CD14-positive monocyte (primary cell): ENCODE measurements around the gene ITPRIPL1. TPM values are rescaled to one million over a fixed set of nuclear protein-coding genes. Genes with fewer than 3 reads are reported as not detected.
A peak's percentile ranks its signal among the peaks of the same experiment; 100 is the strongest.

Source experiments
- DNase-seq, 3 donors: peaks; one replicate each; pipeline ENCODE4 v3.0.0-alpha.2; 2011 to 2022
- H2AFZ ChIP-seq: 2 replicates; pipeline ENCODE4 v1.6.0; 2012; ENCODE audit warnings: mild to moderate bottlenecking, low read depth, low read length, inconsistent platforms; ENCODE audit not compliant: insufficient read depth, poor library complexity, severe bottlenecking
- H3K27ac ChIP-seq, 2 donors: 1 replicate in 1 of 2; 2 replicates in 1 of 2; pipeline ENCODE4 v1.5.1; 2012 to 2013; ENCODE audit warnings: low read length in 2 of 2, control low read depth in 1 of 2, inconsistent platforms in 1 of 2, low read depth in 1 of 2, mild to moderate bottlenecking in 1 of 2
- H3K27me3 ChIP-seq, 2 donors: one replicate each; pipeline versions ENCODE4 v1.6.0 to v1.6.1; 2011 to 2013; ENCODE audit warnings: low read length in 2 of 2; ENCODE audit not compliant: control insufficient read depth in 2 of 2, insufficient read depth in 2 of 2
- H3K36me3 ChIP-seq, 2 donors: replicated peaks in 1 of 2; 1 replicate in 1 of 2; 2 replicates in 1 of 2; pipeline versions ENCODE4 v1.5.1 to v1.6.1; 2012 to 2013; ENCODE audit warnings: low read length in 2 of 2, control low read depth in 1 of 2, inconsistent platforms in 1 of 2, mild to moderate bottlenecking in 1 of 2; ENCODE audit not compliant: insufficient read depth in 2 of 2, control insufficient read depth in 1 of 2
- H3K4me1 ChIP-seq, 2 donors: 1 replicate in 1 of 2; 2 replicates in 1 of 2; pipeline versions ENCODE4 v1.5.1 to v1.6.1; 2012 to 2013; ENCODE audit warnings: low read length in 2 of 2, control low read depth in 1 of 2, inconsistent platforms in 1 of 2, mild to moderate bottlenecking in 1 of 2, moderate library complexity in 1 of 2; ENCODE audit not compliant: insufficient read depth in 2 of 2, control insufficient read depth in 1 of 2
- H3K4me2 ChIP-seq: replicated peaks from 2 replicates; pipeline ENCODE3; 2012; ENCODE audit warnings: low read length, moderate library complexity, mild to moderate bottlenecking; ENCODE audit not compliant: poor library complexity, severe bottlenecking; ENCODE audit errors: extremely low read depth
- H3K4me3 ChIP-seq, 3 experiments: fragments of 200-600 bp in 1 of 3; sonication (generic) in 1 of 3; replicated peaks in 1 of 3; 1 replicate in 2 of 3; 2 replicates in 1 of 3; pipeline ENCODE4 v1.5.1; 2011 to 2013; ENCODE audit warnings: low read length in 3 of 3, mild to moderate bottlenecking in 3 of 3, control low read depth in 2 of 3, low read depth in 2 of 3, inconsistent platforms in 1 of 3, moderate library complexity in 1 of 3
- H3K79me2 ChIP-seq: 2 replicates; pipeline ENCODE4 v1.6.0; 2012; ENCODE audit warnings: mild to moderate bottlenecking, control low read depth, inconsistent platforms, low read length, moderate library complexity; ENCODE audit not compliant: insufficient read depth
- H3K9ac ChIP-seq: 2 replicates; pipeline ENCODE4 v1.6.0; 2017; ENCODE audit warnings: low read length, mild to moderate bottlenecking; ENCODE audit not compliant: insufficient read depth, poor library complexity, severe bottlenecking
- H3K9me3 ChIP-seq, 2 donors: replicated peaks in 1 of 2; 1 replicate in 1 of 2; 2 replicates in 1 of 2; pipeline versions ENCODE4 v1.5.1 to v1.6.1; 2012 to 2013; ENCODE audit warnings: low read length in 2 of 2, control low read depth in 1 of 2; ENCODE audit not compliant: control insufficient read depth in 1 of 2, insufficient read depth in 1 of 2
- H4K20me1 ChIP-seq: 2 replicates; pipeline ENCODE4 v1.6.0; 2012; ENCODE audit warnings: mild to moderate bottlenecking, low read length, control low read depth, moderate library complexity; ENCODE audit not compliant: insufficient read depth
- H3K27ac Mint-ChIP-seq, 7 donors: one replicate each; pipeline ENCODE4 v1.8.0; 2020; ENCODE audit warnings: mild to moderate bottlenecking in 7 of 7, mixed read lengths in 7 of 7, moderate library complexity in 6 of 7, inconsistent platforms in 2 of 7
- H3K27me3 Mint-ChIP-seq, 3 donors: one replicate each; pipeline ENCODE4 v1.8.0; 2021 to 2022; ENCODE audit warnings: low read depth in 3 of 3, mild to moderate bottlenecking in 3 of 3, mixed read lengths in 3 of 3, moderate library complexity in 3 of 3, inconsistent platforms in 1 of 3
- H3K36me3 Mint-ChIP-seq, 2 donors: one replicate each; pipeline ENCODE4 v1.8.0; 2020; ENCODE audit warnings: mixed read lengths in 2 of 2, inconsistent platforms in 1 of 2, mild to moderate bottlenecking in 1 of 2
- H3K4me1 Mint-ChIP-seq: one replicate; pipeline ENCODE4 v1.8.0; 2020; ENCODE audit warnings: mild to moderate bottlenecking, mixed read lengths
- H3K4me3 Mint-ChIP-seq, 2 donors: one replicate each; pipeline ENCODE4 v1.8.0; 2020; ENCODE audit warnings: mild to moderate bottlenecking in 2 of 2, mixed read lengths in 2 of 2, moderate library complexity in 1 of 2
- H3K9me3 Mint-ChIP-seq, 7 donors: one replicate each; pipeline ENCODE4 v1.8.0; 2020 to 2022; ENCODE audit warnings: mixed read lengths in 7 of 7, mild to moderate bottlenecking in 6 of 7, moderate library complexity in 6 of 7, inconsistent platforms in 2 of 7
- WGBS: methylation state at CpG from one replicate; pipeline ENCODE4 v1.1.5; 2013; ENCODE audit warnings: missing lambda C conversion rate; ENCODE audit not compliant: insufficient coverage; 5-methylcytosine and 5-hydroxymethylcytosine counted together
- intact Hi-C, 2 donors: fragments of 100-400 bp; cut with micrococcal nuclease; formaldehyde crosslinking; loops; one replicate each; pipeline versions ENCODE4 v1.15.0 to v1.15.1; 2023
- polyA plus RNA-seq, 3 donors: library from polyadenylated mRNA; depleted of rRNA in 1 of 3; unstranded in 2 of 3; stranded (reverse) in 1 of 3; fragments of 300-500 nt in 2 of 3; fragments of >200 nt in 1 of 3; fragmentation: Illumina TruSeq in 2 of 3; gene quantifications; 1 replicate in 2 of 3; 2 replicates in 1 of 3; pipeline ENCODE4 v1.2.3, GENCODE V29; 2012 to 2021
- TF ChIP-seq, protein P1 (sequence below): fragments of 200-600 bp; IDR thresholded peaks from one replicate; pipeline ENCODE4 v1.8.0; 2022; ENCODE audit warnings: antibody characterized with exemption, mild to moderate bottlenecking

ITPRIPL1 gene
- polyA plus RNA-seq, 3 donors, result 0.18 to 0.50 (median 0.39) TPM

DNA sequence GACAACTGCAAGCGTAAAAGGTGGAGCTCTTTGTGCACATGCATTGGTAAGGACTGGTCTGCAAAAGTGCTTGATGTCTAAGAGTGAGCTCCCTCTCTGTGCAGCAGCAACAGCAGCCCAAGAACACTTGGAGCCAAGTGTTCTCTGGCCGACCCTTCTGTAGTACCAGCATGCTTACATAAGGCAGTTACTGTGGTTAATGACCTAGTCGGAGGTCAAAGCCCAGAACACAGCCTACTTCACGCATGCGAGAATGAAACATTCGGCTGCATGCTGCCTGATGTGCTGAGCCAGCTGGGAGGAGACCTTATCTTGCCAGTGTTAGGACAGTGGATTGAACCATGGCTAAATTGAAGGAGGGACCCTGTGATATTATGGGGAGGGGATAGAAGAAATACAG is 31.8 kb downstream of the ITPRIPL1 start:
- intact Hi-C loops, result no loop called here
- Histone ChIP-seq H3K27me3 (no peaks in the 10 kb centered on the region), H3K79me2 (no peaks in the 10 kb centered on the region), H3K36me3 (peaks cover 80 to 97% of the 10 kb centered on the region in 2 donors), H3K4me2 (no peak overlapping the region), H3K4me3 (no peak overlapping the region), H3K4me1 (no peaks in the 10 kb centered on the region), H3K9ac (no peak overlapping the region), H2AFZ (no peak overlapping the region), H3K9me3 (no peaks in the 10 kb centered on the region), H3K27ac (peak overlapping the region in 1 of 2 donors; percentile 1), H4K20me1 (no peaks in the 10 kb centered on the region)
- TF ChIP-seq, protein P1, sequence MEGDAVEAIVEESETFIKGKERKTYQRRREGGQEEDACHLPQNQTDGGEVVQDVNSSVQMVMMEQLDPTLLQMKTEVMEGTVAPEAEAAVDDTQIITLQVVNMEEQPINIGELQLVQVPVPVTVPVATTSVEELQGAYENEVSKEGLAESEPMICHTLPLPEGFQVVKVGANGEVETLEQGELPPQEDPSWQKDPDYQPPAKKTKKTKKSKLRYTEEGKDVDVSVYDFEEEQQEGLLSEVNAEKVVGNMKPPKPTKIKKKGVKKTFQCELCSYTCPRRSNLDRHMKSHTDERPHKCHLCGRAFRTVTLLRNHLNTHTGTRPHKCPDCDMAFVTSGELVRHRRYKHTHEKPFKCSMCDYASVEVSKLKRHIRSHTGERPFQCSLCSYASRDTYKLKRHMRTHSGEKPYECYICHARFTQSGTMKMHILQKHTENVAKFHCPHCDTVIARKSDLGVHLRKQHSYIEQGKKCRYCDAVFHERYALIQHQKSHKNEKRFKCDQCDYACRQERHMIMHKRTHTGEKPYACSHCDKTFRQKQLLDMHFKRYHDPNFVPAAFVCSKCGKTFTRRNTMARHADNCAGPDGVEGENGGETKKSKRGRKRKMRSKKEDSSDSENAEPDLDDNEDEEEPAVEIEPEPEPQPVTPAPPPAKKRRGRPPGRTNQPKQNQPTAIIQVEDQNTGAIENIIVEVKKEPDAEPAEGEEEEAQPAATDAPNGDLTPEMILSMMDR, result no peak
- H3K4me3 Mint-ChIP-seq, result no peak overlapping the region
- H3K27me3 Mint-ChIP-seq, result no peaks in the 10 kb centered on the region
- no peaks in the 10 kb centered on the region for H3K4me1 Mint-ChIP-seq
- peak overlapping the region in 1 of 7 donors; percentile 1 for H3K27ac Mint-ChIP-seq
- no peaks in the 10 kb centered on the region for H3K9me3 Mint-ChIP-seq
- 98% methylated on average over 5 of the region's 6 CpGs for WGBS
- DNase-seq, result no peak
- H3K36me3 Mint-ChIP-seq, result peaks cover 65 to 93% of the 10 kb centered on the region in 2 donors

DNA sequence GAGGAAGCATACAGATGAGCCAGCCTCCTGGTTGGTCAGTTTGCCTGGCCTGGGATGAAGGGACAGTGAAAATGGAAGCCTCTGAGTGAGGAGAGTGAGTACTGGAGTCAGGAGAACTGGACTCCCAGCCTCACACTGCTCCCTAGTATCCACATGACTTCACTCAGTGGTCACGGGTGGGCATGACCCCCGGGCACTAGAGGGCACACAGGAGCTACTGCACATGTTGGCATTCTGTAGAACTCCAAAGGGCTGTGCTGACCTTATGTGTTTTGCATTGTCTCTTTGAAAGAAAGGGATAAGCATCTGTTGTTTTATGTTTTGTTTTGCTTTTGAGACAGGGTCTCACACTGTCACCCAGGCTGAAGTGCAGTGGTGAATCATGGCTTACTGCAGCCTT is 34.2 kb downstream of the ITPRIPL1 start:
- no peaks in the 10 kb centered on the region for H3K9me3 ChIP-seq
- TF ChIP-seq, protein P1, result no peak
- H2AFZ ChIP-seq, result no peak overlapping the region
- Mint-ChIP-seq H3K36me3 (peaks cover 62 to 93% of the 10 kb centered on the region in 2 donors), H3K4me3 (no peak overlapping the region), H3K27ac (peak overlapping the region in 1 of 7 donors; percentile 81), H3K9me3 (no peaks in the 10 kb centered on the region), H3K27me3 (no peaks in the 10 kb centered on the region), H3K4me1 (no peaks in the 10 kb centered on the region)
- DNase-seq, result peak; percentile 5 to 14 (median 5)
- intact Hi-C loops, result no loop called here
- no peaks in the 10 kb centered on the region for H3K27me3 ChIP-seq
- H3K4me1 ChIP-seq, result no peaks in the 10 kb centered on the region
- H3K4me2 ChIP-seq, result no peak overlapping the region
- H3K36me3 ChIP-seq, result peaks cover 71 to 97% of the 10 kb centered on the region in 2 donors
- no peaks in the 10 kb centered on the region for H3K79me2 ChIP-seq
- WGBS, result 40% methylated on average over 1 of the region's 2 CpGs
- H3K27ac ChIP-seq, result peak overlapping the region in 1 of 2 donors; percentile 12
- H3K4me3 ChIP-seq, result no peak overlapping the region
- H3K9ac ChIP-seq, result no peak overlapping the region
- H4K20me1 ChIP-seq, result no peaks in the 10 kb centered on the region
